NT2/D1 (cell line): ENCODE measurements around the gene ITGB1.
"Not testable (repeated sequence)": the region's sequence is repeated elsewhere in the genome, so short reads cannot be mapped to it uniquely, and the experiment has no call there.

Experiments
- DNase-seq: peaks from one replicate; pipeline ENCODE4 v3.0.0-alpha.2; 2011; ENCODE audit warnings: low read depth, low spot score
- H3K27me3 ChIP-seq: 2 replicates; pipeline ENCODE4 v1.6.0; 2011; ENCODE audit warnings: mild to moderate bottlenecking; ENCODE audit not compliant: insufficient read length, insufficient read depth
- H3K36me3 ChIP-seq: 2 replicates; pipeline ENCODE4 v1.6.1; 2011; ENCODE audit warnings: mild to moderate bottlenecking, low read length, mixed read lengths; ENCODE audit not compliant: insufficient read depth, insufficient read length
- H3K4me1 ChIP-seq: 2 replicates; pipeline ENCODE4 v1.5.1; 2011; ENCODE audit not compliant: insufficient read depth, insufficient read length
- H3K4me3 ChIP-seq: 2 replicates; pipeline ENCODE4 v1.5.1; 2011; ENCODE audit warnings: low read depth; ENCODE audit not compliant: insufficient read length
- H3K9ac ChIP-seq: 2 replicates; pipeline ENCODE4 v1.6.0; 2011; ENCODE audit warnings: low read depth; ENCODE audit not compliant: insufficient read length
- H3K9me3 ChIP-seq: 2 replicates; pipeline ENCODE4 v1.5.1; 2011; ENCODE audit warnings: mild to moderate bottlenecking, low read length; ENCODE audit not compliant: insufficient read depth
- SUZ12 ChIP-seq: IDR thresholded peaks from 2 replicates; pipeline ENCODE4 v1.6.1; 2011; ENCODE audit not compliant: insufficient read length, insufficient read depth; ENCODE audit errors: extremely low read depth
- YY1 ChIP-seq: IDR thresholded peaks from 2 replicates; pipeline ENCODE4 v1.6.1; 2011; ENCODE audit not compliant: insufficient read length, insufficient read depth
- ZNF274 ChIP-seq: IDR thresholded peaks from 2 replicates; pipeline ENCODE4 v1.6.1; 2011; ENCODE audit warnings: mild to moderate bottlenecking, low read depth, low read length

The ITGB1 gene

DNA sequence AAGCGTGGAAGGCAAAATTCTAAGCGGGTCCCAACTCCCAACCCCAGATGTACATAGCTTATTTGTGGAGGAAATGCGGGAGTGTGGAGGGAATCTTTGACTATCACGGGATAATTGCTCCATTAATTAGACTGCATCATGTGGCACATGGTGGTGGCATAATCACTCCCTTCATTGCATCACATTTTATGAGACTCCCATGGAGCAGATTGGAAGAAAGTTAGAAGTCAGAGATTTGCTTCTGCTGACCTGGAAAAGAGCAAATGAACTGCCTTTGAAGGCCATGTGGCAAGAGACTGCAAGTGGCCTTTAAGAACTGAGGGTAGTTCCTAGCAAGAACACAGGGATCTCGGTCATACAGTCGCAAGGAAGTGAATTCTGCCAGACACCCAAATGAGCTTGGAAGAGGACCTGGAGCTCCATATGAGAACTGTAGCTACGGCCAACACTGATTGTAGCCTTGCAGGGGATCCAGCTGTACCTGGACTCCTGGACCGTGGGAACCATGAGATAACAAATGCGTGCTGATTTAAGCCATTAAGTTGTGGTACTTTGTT is 37.1 kb upstream of the ITGB1 start:
- Histone ChIP-seq H3K27me3 (no peaks in the 10 kb centered on the region), H3K4me3 (no peak overlapping the region), H3K9ac (no peak overlapping the region), H3K4me1 (no peaks in the 10 kb centered on the region), H3K9me3 (peaks cover 7% of the 10 kb centered on the region; the same call in 1 of the 2 replicates), H3K36me3 (no peaks in the 10 kb centered on the region)
- no peak for DNase-seq
- no peak for TF ChIP-seq ZNF274
- no peak for TF ChIP-seq SUZ12
- no peak for TF ChIP-seq YY1

DNA sequence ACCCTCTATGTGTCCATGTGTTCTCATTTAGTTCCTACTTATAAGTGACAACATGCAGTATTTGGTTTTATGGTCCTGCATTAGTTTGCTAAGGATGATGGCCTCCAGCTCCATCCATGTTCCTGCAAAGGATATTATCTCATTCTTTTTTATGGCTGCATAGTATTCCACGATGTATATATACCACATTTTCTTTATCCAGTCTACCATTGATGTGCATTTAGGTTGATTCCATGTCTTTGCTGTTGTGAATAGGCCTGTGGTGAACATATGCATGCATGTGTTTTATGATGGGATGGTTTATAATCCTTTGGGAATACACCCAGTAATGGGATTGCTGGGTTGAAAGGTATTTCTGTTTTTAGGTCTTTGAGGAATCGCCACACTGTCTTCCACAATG is 36.6 kb upstream of the ITGB1 start:
- not testable (repeated sequence) for H3K9ac ChIP-seq, H3K4me1 ChIP-seq, DNase-seq, H3K9me3 ChIP-seq, H3K36me3 ChIP-seq, H3K27me3 ChIP-seq, H3K4me3 ChIP-seq

DNA sequence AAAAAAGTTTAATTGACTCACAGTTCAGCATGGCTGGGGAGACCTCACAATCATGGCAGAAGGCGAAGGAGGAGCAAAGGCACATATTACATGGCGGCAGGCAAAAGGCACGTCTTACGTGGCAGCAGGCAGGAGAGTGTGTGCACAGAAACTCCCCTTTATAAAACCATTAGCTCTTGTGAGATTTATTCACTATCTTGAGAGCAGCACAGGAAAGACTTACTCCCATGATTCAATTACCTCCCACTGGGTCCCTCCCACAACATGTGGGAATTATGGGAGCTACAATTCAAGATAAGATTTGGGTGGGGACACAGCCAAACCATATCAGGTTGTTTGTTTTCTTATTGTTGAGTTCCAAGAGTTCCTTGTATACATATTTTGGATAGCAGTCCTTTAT is 34.3 kb upstream of the ITGB1 start:
- not testable (repeated sequence) for H3K27me3 ChIP-seq, DNase-seq, H3K4me1 ChIP-seq, H3K4me3 ChIP-seq, H3K9ac ChIP-seq, H3K36me3 ChIP-seq, H3K9me3 ChIP-seq

DNA sequence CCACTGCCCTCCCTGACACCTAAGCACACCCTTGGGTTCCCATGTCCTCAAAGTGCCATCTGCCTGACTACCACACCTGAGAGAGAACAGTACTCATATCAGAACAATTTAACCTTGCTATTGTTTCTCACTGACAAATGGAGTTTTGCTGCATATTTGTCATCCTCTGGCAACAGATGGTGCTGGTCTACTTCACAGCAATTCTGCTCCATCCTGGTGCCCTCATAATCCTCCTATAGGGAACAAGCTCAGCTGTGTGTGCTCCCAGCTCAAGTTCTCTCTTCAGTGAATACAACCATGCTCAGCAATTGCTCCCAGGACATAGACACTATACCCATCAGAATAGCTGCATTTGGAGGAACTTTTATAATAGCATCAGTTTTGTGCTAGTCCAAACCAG is 32.8 kb upstream of the ITGB1 start:
- Histone ChIP-seq H3K9me3 (peaks cover 7% of the 10 kb centered on the region; the same call in 1 of the 2 replicates), H3K4me3 (no peak overlapping the region), H3K9ac (no peak overlapping the region), H3K36me3 (no peaks in the 10 kb centered on the region), H3K27me3 (no peaks in the 10 kb centered on the region), H3K4me1 (no peaks in the 10 kb centered on the region)
- TF ChIP-seq SUZ12: no peak
- TF ChIP-seq YY1: no peak
- TF ChIP-seq ZNF274: no peak
- no peak for DNase-seq

DNA sequence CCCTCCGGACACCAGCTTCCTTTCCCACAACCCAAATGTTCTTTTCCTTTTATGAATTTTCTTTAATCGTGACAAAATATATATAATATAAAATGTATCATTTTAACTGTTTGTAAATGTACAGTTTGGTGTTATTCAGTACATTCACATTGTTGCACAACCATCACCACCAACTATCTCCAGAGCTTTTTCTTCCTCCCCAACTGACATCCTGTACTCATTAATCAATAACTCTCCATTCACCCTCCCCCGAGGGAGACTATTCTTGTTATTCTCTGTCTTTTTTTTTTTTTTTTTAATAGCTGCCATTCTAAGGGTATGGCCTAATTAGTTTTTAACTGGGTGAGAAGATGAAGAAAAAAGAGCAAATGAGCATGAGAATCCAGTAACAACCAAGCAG is 30.6 kb upstream of the ITGB1 start:
- no peaks in the 10 kb centered on the region for H3K27me3 ChIP-seq
- H3K9ac ChIP-seq: no peak overlapping the region
- no peak overlapping the region for H3K4me3 ChIP-seq
- H3K4me1 ChIP-seq: peaks cover under 1% of the 10 kb centered on the region
- no peak for DNase-seq
- TF ChIP-seq YY1: no peak
- TF ChIP-seq SUZ12: no peak
- TF ChIP-seq ZNF274: no peak
- peaks cover 7% of the 10 kb centered on the region; the same call in 1 of the 2 replicates for H3K9me3 ChIP-seq
- H3K36me3 ChIP-seq: no peaks in the 10 kb centered on the region

DNA sequence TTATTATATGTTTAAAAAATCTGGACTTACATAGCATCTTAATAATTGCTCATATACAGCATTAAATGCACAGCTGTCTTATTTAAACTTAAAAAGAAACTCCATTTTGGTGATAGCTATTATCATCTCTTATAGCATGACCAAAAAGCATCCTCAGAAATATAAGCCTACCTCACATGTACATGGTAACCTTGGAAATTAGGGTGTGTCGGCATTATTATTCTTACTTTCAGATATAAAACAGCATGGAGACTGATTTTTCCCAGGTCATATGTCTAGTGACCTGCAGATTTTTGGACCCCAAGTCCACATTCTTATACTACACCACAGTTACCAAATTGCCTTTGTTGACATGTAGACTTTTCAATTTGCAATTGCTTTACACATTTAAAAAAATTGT is 29.1 kb upstream of the ITGB1 start:
- no peak overlapping the region for H3K9ac ChIP-seq
- DNase-seq: no peak
- TF ChIP-seq SUZ12: no peak
- H3K27me3 ChIP-seq: no peaks in the 10 kb centered on the region
- no peaks in the 10 kb centered on the region for H3K36me3 ChIP-seq
- H3K9me3 ChIP-seq: peaks cover 7% of the 10 kb centered on the region; the same call in 1 of the 2 replicates
- peaks cover 2% of the 10 kb centered on the region for H3K4me1 ChIP-seq
- H3K4me3 ChIP-seq: no peak overlapping the region

DNA sequence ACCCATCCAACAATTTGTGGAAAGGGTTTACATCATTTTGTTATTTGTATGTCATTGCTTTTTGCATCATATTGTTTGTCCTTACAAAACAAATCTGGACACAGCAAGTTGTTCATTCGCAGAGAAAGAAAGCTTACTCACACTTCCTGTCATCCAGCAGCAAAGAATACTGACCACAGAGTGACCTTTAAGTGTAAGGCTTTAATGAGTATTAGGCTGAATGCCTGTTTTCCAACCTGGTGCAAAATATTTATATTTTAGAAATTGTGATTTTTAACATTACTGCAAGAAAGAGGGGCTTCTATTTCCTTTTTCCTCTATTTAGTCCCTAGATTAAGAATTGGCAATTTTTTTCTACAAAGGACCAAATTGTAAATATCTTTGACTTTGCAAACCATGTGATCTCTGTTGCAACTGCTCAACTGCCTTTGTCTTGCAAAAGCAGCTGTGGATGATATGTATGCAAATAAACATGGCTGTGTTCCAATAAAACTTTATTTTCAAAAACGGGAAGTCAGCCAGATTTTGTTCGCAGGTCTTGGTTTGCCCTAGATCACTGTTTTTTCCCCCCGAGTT is 27.8 kb upstream of the ITGB1 start:
- Histone ChIP-seq H3K4me1 (peaks cover 2% of the 10 kb centered on the region), H3K9ac (no peak overlapping the region), H3K27me3 (no peaks in the 10 kb centered on the region), H3K4me3 (no peak overlapping the region), H3K36me3 (no peaks in the 10 kb centered on the region), H3K9me3 (peaks cover 3% of the 10 kb centered on the region; the same call in 1 of the 2 replicates)
- no peak for DNase-seq
- no peak for TF ChIP-seq ZNF274

DNA sequence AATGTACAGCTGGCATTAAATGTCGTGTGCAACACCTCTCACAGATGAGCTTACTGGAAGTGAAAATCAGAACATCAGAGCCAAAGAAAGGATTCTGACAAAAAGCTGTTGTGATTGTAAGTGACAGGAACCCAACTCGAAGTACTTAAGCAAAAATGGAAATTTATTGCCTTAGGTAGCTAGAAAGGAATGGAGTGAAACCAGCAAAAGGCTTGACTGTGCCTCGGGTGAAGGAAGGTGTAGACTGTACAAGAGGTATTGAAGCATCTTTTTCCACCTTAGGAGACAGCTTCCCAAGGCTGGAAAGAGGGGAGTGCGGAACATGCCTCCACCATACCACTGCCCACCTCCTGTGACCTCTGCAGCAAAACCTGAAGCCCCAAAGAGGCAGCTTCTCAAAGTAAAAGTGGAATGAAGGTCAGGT is 27.3 kb upstream of the ITGB1 start:
- no peak overlapping the region for H3K9ac ChIP-seq
- TF ChIP-seq YY1 (no peak), SUZ12 (no peak), ZNF274 (no peak)
- H3K4me3 ChIP-seq: no peak overlapping the region
- H3K4me1 ChIP-seq: peaks cover 2% of the 10 kb centered on the region
- no peaks in the 10 kb centered on the region for H3K27me3 ChIP-seq
- no peak for DNase-seq
- H3K36me3 ChIP-seq: no peaks in the 10 kb centered on the region
- H3K9me3 ChIP-seq: no peaks in the 10 kb centered on the region
